HG02981 (cell line): Measurements from ENCODE around the gene ZNF541.

Experiments
- ATAC-seq: cut with Tn5 transposase; IDR thresholded peaks from one replicate; pipeline ENCODE4 v1.9.1; 2021; ENCODE audit warnings: mild to moderate bottlenecking, moderate library complexity; ENCODE audit not compliant: unreplicated experiment

ZNF541 gene

DNA sequence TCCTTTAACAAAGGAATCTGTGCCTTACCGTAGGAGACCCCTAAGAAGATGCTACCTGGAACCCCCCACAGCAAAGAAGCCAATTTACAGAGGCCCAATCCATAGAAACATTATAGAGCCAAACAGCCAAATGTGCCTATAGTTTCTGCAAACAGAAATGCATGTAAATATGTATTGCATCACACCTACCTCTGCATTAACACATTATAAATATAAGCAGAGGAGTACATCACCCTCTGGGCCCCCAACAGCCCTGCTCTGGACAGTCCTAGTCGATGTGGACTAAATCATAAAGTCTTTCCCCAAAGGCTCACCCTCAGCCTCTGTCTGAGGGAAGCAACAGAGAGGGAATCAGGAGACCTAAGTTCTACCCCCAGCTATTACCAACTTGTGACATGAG, 25.7 kb downstream of the ZNF541 start:
- ATAC-seq = no peak

GRCh38 chr19:47545061-47545948, 27.6 kb downstream of the ZNF541 start:
- no peak for ATAC-seq

DNA sequence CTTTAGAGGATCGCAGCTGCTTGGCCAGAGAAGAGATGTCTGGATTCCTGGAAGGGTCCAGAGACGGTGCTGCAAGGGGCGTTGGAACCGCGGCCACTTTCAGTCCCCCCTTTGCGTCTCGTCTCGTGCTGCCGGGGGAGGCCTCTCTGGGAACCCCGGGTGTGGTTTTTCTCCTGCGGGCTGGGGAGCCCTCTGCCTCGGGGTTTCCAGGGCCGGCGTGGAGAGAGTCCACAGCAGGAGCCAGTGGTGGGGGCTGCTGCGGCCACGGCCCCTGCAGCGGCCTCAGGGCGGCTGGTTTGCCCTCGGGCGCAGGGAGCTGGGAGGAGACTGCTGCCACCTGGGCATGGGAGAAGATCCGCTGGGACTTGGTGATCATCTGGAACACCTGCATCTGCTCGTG, 28.5 kb downstream of the ZNF541 start:
- no peak for ATAC-seq

DNA sequence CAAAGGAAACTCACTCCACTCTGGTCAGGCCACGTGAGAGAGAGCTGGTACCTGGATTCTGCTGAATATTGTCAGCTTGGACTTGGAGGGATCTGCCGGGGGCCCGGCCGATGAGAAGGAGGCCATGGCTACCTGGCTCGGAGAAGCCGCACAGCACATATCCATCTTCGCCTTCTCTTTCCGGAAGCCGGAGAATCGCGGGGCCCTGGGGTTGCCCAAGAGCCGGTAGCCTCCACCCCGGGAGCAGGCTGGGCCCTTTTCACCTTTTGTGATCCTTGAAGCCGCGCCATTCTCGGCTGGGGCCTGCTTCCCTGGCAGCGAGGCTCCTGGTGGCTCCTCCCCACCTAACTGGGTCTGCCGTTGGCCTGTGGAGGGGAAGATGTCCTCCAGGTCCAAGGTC, 28.9 kb downstream of the ZNF541 start:
- ATAC-seq = no peak

DNA sequence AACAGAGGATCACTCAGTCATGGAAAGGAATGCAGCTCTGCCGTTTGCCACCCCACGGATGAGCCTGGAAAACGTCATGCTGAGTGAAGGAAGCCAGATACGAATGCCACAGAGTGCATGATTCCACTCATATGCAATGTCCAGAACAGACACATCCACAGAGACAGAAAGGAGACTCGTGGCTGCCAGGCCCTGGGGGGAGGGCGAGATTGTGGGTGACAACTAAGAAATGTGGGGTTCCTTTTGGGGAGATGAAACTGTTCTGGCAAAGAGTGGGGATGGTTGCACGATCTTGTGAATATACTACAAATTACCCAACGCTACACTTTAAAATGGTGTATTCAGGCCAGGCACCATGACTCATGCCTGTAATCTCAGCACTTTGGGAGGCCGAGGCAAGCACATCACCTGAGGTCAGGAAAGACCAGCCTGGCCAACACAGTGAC, 30.9 kb downstream of the ZNF541 start:
- no peak for ATAC-seq

GRCh38 chr19:47541518-47541917, 31.4 kb downstream of the ZNF541 start:
- no peak for ATAC-seq

- ATAC-seq = no peak
Observed at GRCh38 chr19:47540748-47541147, 32.2 kb downstream of the ZNF541 start.

DNA sequence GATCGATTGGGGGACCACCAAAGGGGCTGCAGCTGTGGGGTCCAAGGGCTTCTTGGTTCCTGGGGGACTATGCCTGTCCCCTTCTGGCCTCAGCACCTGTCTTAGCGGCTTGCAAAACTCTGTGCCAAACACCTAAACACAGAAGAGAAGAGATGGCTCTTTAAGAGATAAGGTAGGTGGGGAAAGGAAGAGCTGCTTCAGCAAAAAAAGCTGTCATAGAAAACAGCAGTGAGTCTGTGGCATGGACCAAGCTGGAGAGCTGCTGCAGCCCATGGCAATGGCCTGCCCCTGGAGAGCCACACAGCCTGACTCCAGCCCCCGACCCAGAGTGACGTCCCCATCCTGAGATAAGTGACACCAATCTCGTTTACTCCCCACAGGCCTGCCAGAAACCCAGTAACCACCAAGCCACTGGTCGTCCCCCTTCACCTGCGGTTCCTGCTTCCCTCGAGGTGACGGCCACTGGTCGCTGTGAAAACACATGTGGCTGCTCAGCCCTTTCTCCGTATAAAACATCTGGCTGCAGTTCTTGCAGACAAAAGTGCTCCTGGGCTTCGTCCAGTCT, 33.1 kb downstream of the ZNF541 start:
- ATAC-seq = no peak

DNA sequence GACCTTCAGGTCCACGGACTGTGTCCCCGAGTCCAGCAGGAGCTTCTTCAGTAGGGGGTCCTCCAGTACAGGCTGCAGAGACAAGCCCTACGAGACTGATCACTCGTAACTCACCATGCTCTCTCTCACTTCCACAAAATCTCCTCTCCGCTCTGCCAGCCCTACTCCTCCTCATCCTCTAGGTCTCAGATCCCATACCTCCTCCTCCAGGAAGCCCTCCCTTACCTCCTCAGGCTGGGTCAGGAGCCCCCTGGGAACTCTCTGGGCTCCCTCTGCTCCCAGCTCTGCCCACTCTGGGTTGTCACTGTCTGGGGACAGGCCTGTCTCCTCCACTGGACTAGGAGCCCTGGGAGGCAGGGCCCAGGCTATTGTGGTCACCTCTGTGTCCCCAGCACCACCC, 34.1 kb downstream of the ZNF541 start:
- ATAC-seq = no peak

- no peak for ATAC-seq
Observed at GRCh38 chr19:47537493-47537892, 35.5 kb downstream of the ZNF541 start.

GRCh38 chr19:47534628-47535027, 38.3 kb downstream of the ZNF541 start:
- no peak for ATAC-seq

DNA sequence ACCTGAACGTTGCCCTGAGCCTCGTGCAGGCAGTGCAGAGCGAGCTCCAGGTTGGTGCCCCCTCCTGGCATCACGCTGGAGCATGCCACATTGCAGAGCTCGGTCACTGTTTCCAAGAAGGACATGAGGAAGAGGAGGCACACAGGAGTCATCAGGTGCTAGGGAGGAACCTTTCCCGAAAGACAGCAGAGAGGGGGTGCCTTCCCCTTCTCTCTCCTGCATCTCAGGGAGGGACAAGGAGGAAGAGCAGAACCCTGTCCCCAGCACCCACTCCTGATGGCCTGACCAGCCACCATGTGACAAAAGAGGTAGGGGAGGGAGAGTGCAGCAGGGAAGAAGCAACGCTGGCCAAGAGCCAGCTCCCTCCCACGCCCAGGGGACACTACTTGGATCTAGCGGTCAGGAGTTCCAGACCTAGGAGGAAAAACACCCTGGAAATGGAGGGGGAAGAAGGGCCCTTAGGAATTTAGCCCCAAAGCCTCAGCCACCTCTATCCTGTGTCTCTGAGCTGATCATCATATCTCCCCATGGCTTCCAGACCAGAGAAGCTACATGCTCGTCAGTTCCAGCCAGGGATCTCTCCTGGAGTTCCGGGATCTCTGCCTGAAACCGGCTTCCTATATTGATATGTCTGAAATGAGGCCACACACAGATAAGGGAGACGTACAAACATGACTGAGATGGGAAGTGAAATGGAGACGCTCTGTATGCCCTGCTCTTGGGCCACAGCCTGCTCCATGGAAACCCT, 41.1 kb downstream of the ZNF541 start:
- no peak for ATAC-seq

DNA sequence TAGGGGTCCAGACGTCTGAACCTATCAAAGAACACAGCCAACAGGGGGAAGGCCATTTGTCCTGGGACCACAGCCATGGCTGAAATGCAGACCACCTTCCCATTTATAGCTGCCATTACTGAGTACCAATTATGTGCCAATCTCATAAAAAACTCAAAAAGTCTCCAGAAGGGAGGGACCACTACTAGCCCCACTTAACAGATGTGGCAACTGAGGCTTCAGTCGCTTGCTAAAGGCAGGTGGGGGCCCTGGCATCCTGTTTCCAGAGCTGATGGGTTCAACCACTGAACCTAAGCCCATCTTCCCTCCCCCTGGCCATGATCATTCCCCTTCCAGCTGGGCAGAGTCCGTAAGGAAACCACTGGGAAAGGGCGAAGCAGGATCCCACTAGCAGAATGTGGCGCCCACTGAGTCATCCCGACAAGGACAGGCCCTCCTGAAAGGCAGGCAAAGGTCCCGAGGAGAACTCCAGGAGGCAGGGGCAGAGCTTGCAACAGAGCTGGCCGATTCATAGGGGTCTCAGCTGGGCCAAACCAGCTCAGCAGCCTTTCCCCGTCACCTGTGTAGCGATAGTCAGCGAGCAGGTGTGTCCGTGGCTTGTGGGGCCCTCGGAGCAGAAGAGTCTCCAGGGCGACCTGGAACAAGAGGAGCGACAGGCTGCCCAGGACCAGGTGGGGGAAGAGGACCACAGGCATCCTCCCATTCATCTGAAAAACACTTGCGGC, 43.8 kb downstream of the ZNF541 start:
- ATAC-seq = no peak

GRCh38 chr19:47526798-47527197, 46.1 kb downstream of the ZNF541 start:
- ATAC-seq = no peak

- ATAC-seq = no peak
Observed at GRCh38 chr19:47523473-47523872, 49.5 kb downstream of the ZNF541 start.
